Measurements from ENCODE around the gene MTR.

The MTR gene

GRCh38 chr1:236861560-236862218 lies 66.6 kb downstream of the MTR start:
- no peak for DNase-seq (ENCODE audit: extremely low read depth in 1 of 2, low read depth in 1 of 2)

- no peak for DNase-seq (ENCODE audit: extremely low read depth in 1 of 2, low read depth in 1 of 2)
Measured at GRCh38 chr1:236862219-236862591, 67.1 kb downstream of the MTR start.

GRCh38 chr1:236862615-236863211 lies 67.6 kb downstream of the MTR start:
- no peak for DNase-seq (ENCODE audit: extremely low read depth in 1 of 2, low read depth in 1 of 2)

- no peak for DNase-seq (ENCODE audit: extremely low read depth in 1 of 2, low read depth in 1 of 2)
Measured at GRCh38 chr1:236864211-236864610, 69.1 kb downstream of the MTR start.

GRCh38 chr1:236864996-236865817 lies 70.1 kb downstream of the MTR start:
- no peak for DNase-seq (ENCODE audit: extremely low read depth in 1 of 2, low read depth in 1 of 2)

GRCh38 chr1:236865818-236866155 lies 70.7 kb downstream of the MTR start:
- no peak for DNase-seq (ENCODE audit: extremely low read depth in 1 of 2, low read depth in 1 of 2)

GRCh38 chr1:236868625-236869467 lies 73.8 kb downstream of the MTR start:
- DNase-seq (ENCODE audit: extremely low read depth in 1 of 2, low read depth in 1 of 2), result no peak

GRCh38 chr1:236869911-236870310 lies 74.8 kb downstream of the MTR start:
- no peak for DNase-seq (ENCODE audit: extremely low read depth in 1 of 2, low read depth in 1 of 2)

- no peak for DNase-seq (ENCODE audit: extremely low read depth in 1 of 2, low read depth in 1 of 2)
Measured at GRCh38 chr1:236870721-236871120, 75.6 kb downstream of the MTR start.

- no peak for DNase-seq (ENCODE audit: extremely low read depth in 1 of 2, low read depth in 1 of 2)
Measured at GRCh38 chr1:236872075-236872666, 77.1 kb downstream of the MTR start.

GRCh38 chr1:236875975-236876374 lies 80.9 kb downstream of the MTR start:
- no peak for DNase-seq (ENCODE audit: extremely low read depth in 1 of 2, low read depth in 1 of 2)

- DNase-seq (ENCODE audit: extremely low read depth in 1 of 2, low read depth in 1 of 2), result no peak
Measured at GRCh38 chr1:236877661-236878060, 82.6 kb downstream of the MTR start.

- DNase-seq (ENCODE audit: extremely low read depth in 1 of 2, low read depth in 1 of 2), result no peak
Measured at GRCh38 chr1:236880209-236880608, 85.1 kb downstream of the MTR start.

- DNase-seq (ENCODE audit: extremely low read depth in 1 of 2, low read depth in 1 of 2), result no peak
Measured at GRCh38 chr1:236882678-236883077, 87.6 kb downstream of the MTR start.

GRCh38 chr1:236886199-236886598 lies 91.1 kb downstream of the MTR start:
- DNase-seq (ENCODE audit: extremely low read depth in 1 of 2, low read depth in 1 of 2), result no peak

- no peak for DNase-seq (ENCODE audit: extremely low read depth in 1 of 2, low read depth in 1 of 2)
Measured at GRCh38 chr1:236887081-236887480, 92.0 kb downstream of the MTR start.

GRCh38 chr1:236888126-236888525 lies 93.0 kb downstream of the MTR start:
- DNase-seq (ENCODE audit: extremely low read depth in 1 of 2, low read depth in 1 of 2), result no peak

- DNase-seq (ENCODE audit: extremely low read depth in 1 of 2, low read depth in 1 of 2), result no peak
Measured at GRCh38 chr1:236888903-236889302, 93.8 kb downstream of the MTR start.

GRCh38 chr1:236890152-236891056 lies 95.3 kb downstream of the MTR start:
- no peak for DNase-seq (ENCODE audit: extremely low read depth in 1 of 2, low read depth in 1 of 2)

Measured in activated CD8-positive, alpha-beta memory T cell treated with anti-CD3 and anti-CD28 coated beads for 1 hour (primary cell).